SJCRH30 (cell line): ENCODE results near the gene CLEC4G. TPM values are rescaled to one million over a fixed set of nuclear protein-coding genes. Genes with fewer than 3 reads are reported as not detected.

Experiments
- DNase-seq, 2 experiments: peaks; one replicate each; pipeline ENCODE4 v3.0.0-alpha.2; 2015 to 2020
- H3K27ac ChIP-seq: fragments of 250-450 bp; sonication (Bioruptor Pico); 2 replicates; pipeline ENCODE4 v1.5.1; 2020; ENCODE audit warnings: mild to moderate bottlenecking, moderate library complexity
- H3K27me3 ChIP-seq: fragments of 250-450 bp; sonication (Bioruptor Pico); 2 replicates; pipeline ENCODE4 v1.5.1; 2020; ENCODE audit warnings: mild to moderate bottlenecking, moderate library complexity
- H3K36me3 ChIP-seq: fragments of 250-450 bp; sonication (Bioruptor Pico); 2 replicates; pipeline ENCODE4 v1.5.1; 2020; ENCODE audit warnings: mild to moderate bottlenecking, moderate library complexity
- H3K4me1 ChIP-seq: fragments of 250-450 bp; sonication (Bioruptor Pico); 2 replicates; pipeline ENCODE4 v1.5.1; 2020; ENCODE audit warnings: mild to moderate bottlenecking, moderate library complexity
- H3K4me3 ChIP-seq: fragments of 250-450 bp; sonication (Bioruptor Pico); 2 replicates; pipeline ENCODE4 v1.5.1; 2020; ENCODE audit warnings: mild to moderate bottlenecking, moderate library complexity
- H3K9me3 ChIP-seq: fragments of 250-450 bp; sonication (Bioruptor Pico); replicated peaks from 2 replicates; pipeline ENCODE4 v1.5.1; 2020; ENCODE audit warnings: mild to moderate bottlenecking, moderate library complexity
- total RNA-seq: library from RNA; depleted of rRNA; stranded (reverse); fragments of >200 nt; shearing (Covaris generic); gene quantifications from 2 replicates; pipeline ENCODE4 v1.2.3, GENCODE V29; 2014

The CLEC4G gene
- total RNA-seq, 1 experiment from 2014 or later, result not detected

DNA sequence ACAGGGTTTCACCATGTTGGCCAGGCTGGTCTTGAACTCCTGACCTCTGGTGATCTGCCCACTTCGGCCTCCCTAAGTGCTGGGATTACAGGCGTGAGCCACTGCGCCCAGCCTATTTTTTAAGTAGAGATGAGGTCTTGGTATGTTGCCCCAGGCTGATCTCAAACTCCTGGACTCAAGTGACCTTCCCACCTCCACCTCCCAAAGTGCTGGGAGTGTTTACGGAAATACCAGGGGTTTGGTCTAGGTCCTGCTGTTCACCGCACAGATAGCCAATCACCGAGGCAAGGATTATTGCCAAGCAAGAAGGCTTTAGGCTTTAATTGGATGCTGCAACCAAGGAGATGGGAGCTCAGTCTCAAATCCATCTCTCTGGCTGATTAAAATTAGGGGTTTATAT, 11.6 kb downstream of the CLEC4G start:
- no peaks in the 10 kb centered on the region for H3K36me3 ChIP-seq
- H3K9me3 ChIP-seq, result no peaks in the 10 kb centered on the region; the same call in 1 of the 2 replicates
- no peak for DNase-seq
- H3K27me3 ChIP-seq, result no peaks in the 10 kb centered on the region
- no peak overlapping the region for H3K27ac ChIP-seq
- no peak overlapping the region for H3K4me3 ChIP-seq
- H3K4me1 ChIP-seq, result no peaks in the 10 kb centered on the region

DNA sequence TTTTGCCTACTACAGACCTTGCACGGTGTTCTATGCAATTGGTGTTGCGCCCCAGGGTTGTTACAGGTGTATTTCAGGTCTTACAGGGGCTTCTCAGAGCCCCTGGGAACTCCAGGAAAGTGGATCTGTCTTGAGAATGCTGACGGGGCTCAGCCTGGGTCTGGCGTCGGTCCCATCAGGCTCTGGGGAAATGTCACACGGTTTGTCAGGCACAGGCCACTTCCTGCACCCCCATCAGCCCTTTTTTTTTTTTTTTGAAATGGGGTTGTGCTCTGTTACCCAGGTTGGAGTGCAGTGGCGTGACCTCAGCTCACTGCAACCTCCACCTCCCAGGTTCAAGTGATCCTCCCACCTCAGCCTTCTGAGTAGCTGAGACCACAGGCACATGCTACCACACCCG, 13.2 kb downstream of the CLEC4G start:
- no peak for DNase-seq
- no peak overlapping the region for H3K4me3 ChIP-seq
- H3K27ac ChIP-seq, result no peak overlapping the region
- H3K36me3 ChIP-seq, result no peaks in the 10 kb centered on the region
- H3K4me1 ChIP-seq, result no peaks in the 10 kb centered on the region
- no peaks in the 10 kb centered on the region for H3K27me3 ChIP-seq
- H3K9me3 ChIP-seq, result no peaks in the 10 kb centered on the region; the same call in 1 of the 2 replicates

DNA sequence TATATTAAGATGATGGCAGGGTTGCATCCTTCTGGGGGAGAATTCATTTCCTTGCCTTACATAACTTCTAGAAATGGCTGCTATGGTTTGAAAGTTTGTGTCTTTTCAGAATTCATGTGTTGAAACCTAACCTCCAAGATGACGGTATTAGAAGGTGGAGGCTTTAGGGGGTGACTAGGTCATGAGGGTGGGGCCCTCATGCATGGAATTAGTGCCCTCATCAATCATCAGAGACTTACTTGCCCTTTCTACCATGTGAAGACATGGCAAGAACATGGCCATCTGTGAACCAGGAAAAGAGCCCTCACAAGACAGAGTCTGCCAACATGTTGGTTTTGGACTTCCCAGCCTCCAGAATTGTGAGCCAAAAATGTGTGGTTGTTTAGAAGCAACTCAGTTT, 15.1 kb downstream of the CLEC4G start:
- Histone ChIP-seq H3K36me3 (no peaks in the 10 kb centered on the region), H3K27ac (no peak overlapping the region), H3K4me3 (no peak overlapping the region), H3K27me3 (no peaks in the 10 kb centered on the region), H3K4me1 (no peaks in the 10 kb centered on the region), H3K9me3 (no peaks in the 10 kb centered on the region; the same call in 1 of the 2 replicates)
- DNase-seq, result no peak

DNA sequence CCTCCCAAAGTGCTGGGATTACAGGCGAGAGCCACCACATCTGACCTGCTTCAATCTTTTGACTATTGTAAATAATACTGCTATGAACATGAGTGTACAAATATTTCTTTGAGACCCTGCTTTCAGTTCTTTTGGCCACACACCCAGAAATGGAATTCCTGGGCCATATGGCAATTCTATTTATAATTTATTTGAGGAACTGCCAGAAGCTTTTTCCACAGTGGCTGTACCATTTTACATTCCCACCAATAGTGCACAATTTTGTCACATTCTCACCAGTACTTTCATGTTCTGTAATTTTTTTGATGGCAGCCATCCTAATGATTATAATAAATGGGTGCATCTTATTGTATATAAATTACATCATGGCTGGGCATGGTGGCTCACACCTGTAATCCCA, 16.2 kb downstream of the CLEC4G start:
- no peak for DNase-seq

DNA sequence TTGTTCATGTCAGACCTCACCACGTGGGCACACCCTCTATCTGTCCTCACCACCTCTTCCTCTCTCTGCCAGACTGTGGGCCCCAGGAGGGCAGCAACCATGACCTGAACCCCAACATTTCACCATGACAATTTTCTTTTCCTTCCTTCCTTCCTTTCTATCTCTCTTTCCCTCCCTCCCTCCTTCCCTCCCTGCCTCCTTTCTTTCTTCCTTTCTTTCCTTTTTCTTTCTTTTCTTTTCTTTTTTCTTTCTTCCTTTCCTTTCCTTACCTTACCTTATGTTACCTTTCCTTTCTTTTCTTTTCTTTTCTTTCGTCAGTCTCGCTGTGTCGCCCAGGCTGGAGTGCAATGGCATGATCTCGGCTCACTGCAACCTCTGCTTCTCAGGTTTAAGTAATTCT, 21.3 kb downstream of the CLEC4G start:
- no peaks in the 10 kb centered on the region for H3K4me1 ChIP-seq
- no peaks in the 10 kb centered on the region for H3K9me3 ChIP-seq
- H3K27me3 ChIP-seq, result no peaks in the 10 kb centered on the region
- no peak for DNase-seq
- no peaks in the 10 kb centered on the region for H3K36me3 ChIP-seq
- no peak overlapping the region for H3K27ac ChIP-seq
- H3K4me3 ChIP-seq, result no peak overlapping the region

More for the DNA sequence above, 16.2 kb downstream of the CLEC4G start:
- Histone ChIP-seq H3K27me3 (no peaks in the 10 kb centered on the region), H3K36me3 (no peaks in the 10 kb centered on the region), H3K9me3 (no peaks in the 10 kb centered on the region; the same call in 1 of the 2 replicates), H3K4me1 (no peaks in the 10 kb centered on the region), H3K4me3 (no peak overlapping the region), H3K27ac (no peak overlapping the region)

DNA sequence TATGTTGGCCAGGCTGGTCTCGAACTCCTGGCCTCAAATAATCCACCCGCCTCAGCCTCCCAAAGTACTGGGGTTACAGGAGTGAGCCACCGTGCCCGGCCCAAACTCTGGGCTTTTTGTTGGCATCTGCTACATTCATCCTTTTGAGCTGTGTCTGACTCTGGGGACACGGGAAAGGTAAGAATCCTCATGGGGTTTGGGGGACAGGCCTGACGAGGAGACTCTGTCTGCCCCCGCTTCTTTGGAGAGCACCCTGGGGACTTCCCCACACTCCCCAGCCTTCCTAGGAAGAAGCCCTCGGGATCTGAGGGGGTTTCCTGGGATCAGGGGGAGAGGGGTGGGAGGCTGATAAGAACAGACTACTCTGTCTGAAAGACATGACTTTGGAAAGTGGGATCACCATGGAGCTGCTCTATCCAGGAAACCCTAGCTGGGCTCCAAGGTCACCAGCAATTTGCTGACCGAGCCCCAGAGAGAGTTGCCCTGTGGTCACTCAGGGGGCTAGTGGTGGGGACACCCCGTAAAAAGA, 21.9 kb downstream of the CLEC4G start:
- no peak overlapping the region for H3K4me3 ChIP-seq
- H3K27ac ChIP-seq, result no peak overlapping the region
- no peaks in the 10 kb centered on the region for H3K36me3 ChIP-seq
- no peaks in the 10 kb centered on the region for H3K27me3 ChIP-seq
- H3K9me3 ChIP-seq, result no peaks in the 10 kb centered on the region
- no peaks in the 10 kb centered on the region for H3K4me1 ChIP-seq
- DNase-seq, result no peak

DNA sequence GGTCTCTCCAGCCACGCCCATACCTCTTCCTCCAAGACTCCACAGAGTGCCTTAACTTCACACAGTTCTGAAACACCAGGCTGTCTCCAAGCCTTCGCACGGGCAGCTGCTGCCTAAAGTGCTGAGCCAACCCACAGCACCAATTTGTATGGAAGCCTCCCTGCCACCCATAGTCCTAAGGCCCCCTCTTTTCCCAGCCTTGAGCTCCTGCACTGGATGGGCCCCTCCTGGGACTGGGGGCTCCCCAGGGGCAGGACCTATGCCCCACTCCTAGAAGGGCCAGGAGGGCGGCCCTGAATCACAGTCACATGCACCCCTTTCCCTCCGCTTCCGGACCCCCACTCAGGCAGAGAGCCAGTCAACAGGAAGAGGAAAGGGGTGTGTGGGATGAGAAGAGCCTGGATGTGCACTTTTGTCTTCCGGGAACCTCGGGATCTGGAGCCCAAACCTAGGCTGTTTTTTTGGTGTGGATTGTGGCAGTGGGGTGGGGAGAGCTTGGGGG, 24.9 kb downstream of the CLEC4G start:
- Histone ChIP-seq H3K27me3 (no peaks in the 10 kb centered on the region), H3K9me3 (no peaks in the 10 kb centered on the region), H3K27ac (no peak overlapping the region), H3K4me3 (no peak overlapping the region), H3K4me1 (no peaks in the 10 kb centered on the region), H3K36me3 (no peaks in the 10 kb centered on the region)
- DNase-seq, result no peak

DNA sequence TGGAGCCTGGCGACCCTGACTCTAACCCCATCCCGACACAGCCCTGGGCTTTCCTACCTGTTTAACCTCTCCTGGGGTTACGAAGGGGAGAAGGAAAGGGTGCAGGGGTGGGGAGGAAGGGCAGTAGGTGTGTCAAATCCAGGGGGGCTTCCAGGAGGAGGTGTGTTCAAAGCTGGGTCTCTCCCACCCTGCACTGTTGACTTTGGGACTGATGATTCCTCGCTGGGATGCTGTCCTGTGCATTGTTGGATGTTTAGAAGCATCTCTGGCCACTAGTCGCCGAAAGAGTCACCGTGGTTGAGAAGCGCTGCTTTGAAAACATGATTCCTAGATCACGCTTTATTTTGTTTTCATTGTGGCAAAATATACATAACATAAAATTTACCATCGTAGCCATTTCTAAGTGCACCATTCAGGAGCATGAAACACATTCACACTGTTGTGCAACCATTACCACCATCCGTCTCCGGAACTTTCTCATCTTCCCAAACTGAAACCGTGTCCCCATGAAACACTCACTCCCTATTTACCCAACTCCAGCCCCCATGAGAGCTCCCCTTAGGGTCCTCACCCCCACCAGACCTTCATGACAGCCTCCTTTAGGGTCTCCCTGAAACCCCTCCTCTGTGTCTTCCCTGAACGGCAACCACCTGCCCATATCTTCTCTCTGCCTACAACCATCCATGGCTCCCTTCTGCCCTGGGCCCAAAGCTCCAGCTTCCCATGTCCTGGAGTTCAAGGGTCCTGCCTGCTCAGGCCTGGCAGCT, 25.5 kb downstream of the CLEC4G start:
- H3K27ac ChIP-seq, result no peak overlapping the region
- no peak for DNase-seq
- H3K36me3 ChIP-seq, result no peaks in the 10 kb centered on the region
- H3K4me1 ChIP-seq, result no peaks in the 10 kb centered on the region
- no peak overlapping the region for H3K4me3 ChIP-seq
- H3K9me3 ChIP-seq, result no peaks in the 10 kb centered on the region
- no peaks in the 10 kb centered on the region for H3K27me3 ChIP-seq

DNA sequence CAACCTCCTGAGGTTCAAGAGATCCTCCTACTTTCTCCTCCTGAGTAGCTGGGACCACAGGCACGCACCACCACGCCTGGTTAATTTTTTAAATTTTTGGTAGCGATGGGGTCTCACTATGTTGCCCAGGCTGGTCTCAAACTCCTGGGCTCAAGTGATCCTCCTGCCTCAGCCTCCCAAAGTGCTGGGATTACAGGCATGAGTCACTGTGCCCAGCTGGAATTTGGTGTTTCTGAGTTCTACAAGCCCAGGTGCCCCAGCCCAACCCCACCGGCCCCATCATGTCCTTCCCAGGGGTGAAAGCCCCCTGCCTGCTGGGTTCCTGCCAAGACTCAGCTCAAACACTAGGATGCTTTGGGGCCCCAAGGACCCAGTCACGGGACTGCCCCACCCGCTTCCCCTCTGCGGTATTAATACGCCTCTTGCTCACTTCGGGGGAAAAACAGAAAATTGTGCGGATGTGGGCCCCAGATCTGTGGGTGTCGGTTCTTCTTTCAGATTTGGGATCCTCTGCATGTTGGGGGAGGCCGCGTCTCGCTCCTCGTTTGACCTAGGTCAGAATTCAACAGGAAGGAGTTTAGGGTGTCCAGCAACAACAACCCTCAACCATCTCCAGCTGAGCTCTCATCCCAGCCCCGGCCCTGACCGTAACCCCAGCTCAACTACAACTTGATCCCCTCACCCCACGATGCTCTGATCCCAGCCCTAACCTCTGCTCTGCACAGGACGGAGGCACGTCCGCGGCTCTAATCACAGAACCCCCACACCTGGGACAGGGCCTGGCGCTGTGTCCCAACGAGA, 26.3 kb downstream of the CLEC4G start:
- no peaks in the 10 kb centered on the region for H3K9me3 ChIP-seq
- no peaks in the 10 kb centered on the region for H3K36me3 ChIP-seq
- H3K27me3 ChIP-seq, result no peaks in the 10 kb centered on the region
- H3K27ac ChIP-seq, result no peak overlapping the region
- no peak overlapping the region for H3K4me3 ChIP-seq
- no peak for DNase-seq
- no peaks in the 10 kb centered on the region for H3K4me1 ChIP-seq

DNA sequence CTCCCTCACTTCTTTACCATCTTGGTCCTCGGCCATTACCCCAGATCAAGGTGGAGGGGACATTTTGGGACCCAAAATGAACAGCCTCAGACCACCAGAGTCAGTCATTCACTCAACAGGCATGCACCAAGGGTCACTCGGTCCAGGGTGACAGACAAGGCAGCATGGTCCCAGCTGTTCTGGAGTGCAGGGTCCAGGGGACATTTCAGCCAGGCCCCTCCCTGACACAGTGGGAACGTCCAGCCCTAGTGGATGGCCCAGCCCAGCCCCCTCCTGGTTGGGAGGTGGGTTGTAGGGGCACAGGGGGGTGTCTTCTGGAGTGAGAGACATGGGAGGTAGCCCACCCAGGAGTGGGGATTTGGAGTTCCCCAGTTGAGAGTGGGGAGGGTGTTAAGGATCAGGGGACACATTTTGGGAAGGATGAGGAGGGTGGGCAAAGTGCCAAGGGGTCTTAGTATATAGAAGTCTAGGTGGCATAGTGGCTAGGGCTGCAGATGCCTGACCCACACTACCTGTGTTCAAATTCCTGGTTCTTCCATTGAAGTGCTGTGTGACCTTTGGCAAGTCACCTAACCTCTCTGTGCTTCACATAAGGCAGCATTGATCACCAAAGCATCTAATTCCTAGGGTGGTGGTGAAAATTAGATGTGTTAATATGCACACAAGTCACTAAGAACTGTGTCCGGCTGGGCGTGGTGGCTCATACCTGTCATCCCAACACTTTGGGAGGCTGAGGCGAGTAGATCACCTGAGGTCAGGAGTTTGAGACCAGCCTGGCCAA, 27.4 kb downstream of the CLEC4G start:
- Histone ChIP-seq H3K36me3 (no peaks in the 10 kb centered on the region), H3K4me1 (no peaks in the 10 kb centered on the region), H3K27ac (no peak overlapping the region), H3K9me3 (no peaks in the 10 kb centered on the region), H3K4me3 (no peak overlapping the region), H3K27me3 (no peaks in the 10 kb centered on the region)
- no peak for DNase-seq

DNA sequence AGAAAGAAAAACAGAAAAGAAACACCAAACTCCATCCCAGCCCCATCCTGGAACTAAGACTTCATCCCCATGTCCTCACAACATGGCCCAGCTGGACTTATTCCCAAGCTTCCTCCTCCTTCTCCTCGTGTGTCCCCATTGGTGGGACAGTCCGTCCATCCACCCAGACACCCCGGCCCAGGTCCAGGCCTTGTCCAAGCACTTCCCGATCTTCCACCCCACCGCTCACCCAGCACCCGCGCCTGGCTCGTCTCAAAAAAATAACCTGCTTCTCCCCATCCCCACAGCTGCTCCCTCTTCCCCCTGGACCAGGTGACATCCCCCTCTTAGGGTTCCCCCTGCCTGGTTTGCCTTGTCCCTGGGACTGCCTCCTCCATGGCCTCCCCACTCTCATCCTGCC, 28.6 kb downstream of the CLEC4G start:
- DNase-seq, result no peak
- no peak overlapping the region for H3K4me3 ChIP-seq
- no peaks in the 10 kb centered on the region for H3K36me3 ChIP-seq
- no peaks in the 10 kb centered on the region for H3K4me1 ChIP-seq
- no peaks in the 10 kb centered on the region for H3K27me3 ChIP-seq
- no peak overlapping the region for H3K27ac ChIP-seq
- H3K9me3 ChIP-seq, result no peaks in the 10 kb centered on the region

DNA sequence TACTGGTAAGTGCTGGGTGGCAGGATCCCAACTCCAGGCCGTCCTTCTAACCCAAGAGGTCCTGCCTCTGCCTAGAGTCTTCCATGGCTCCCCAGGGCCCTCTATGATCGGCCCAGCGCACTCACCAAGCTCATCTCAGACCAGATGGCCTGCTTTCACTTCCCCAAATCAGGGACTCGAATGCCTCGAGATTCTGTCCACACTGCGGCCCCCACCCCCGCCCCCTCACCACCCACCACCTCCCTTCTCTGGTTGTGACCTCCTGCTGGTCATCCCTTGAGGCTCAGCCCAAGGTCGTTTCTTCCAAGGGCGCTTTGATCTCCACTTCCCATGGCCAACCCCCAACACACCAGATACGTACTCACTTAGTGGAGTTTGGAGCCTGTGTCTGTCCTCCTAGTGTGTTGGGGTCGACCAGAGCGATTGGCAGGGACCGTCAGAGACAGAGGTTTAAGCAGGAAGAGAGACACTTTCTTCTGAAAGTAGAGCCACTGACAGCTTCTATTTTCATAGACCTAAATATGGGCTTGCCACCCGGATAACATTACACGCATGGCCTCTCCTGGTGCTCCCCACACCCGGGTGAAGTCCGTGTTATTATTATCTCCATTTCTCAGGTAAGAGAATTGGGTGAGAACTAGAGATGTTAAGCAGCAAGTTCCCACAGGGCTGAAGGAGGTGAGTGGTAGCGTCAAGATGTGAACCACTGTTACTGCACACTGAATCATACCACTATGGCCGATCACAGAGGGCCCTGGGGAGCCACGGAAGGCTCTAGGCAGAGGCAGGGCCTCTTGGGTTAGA, 30.1 kb downstream of the CLEC4G start, which contains the start of gene FCER2:
TSS of gene FCER2 (minus strand) at position 478 of the 804 bp plus-strand sequence. CDS start 2,371 bp downstream, outside the sequence.
- H3K9me3 ChIP-seq, result no peaks in the 10 kb centered on the region
- H3K36me3 ChIP-seq, result no peaks in the 10 kb centered on the region
- no peak for DNase-seq
- no peak within 1 kb of the TSS for H3K4me3 ChIP-seq
- no peaks in the 10 kb centered on the region for H3K27me3 ChIP-seq
- H3K4me1 ChIP-seq, result no peaks in the 10 kb centered on the region
- no peak within 1 kb of the TSS for H3K27ac ChIP-seq

DNA sequence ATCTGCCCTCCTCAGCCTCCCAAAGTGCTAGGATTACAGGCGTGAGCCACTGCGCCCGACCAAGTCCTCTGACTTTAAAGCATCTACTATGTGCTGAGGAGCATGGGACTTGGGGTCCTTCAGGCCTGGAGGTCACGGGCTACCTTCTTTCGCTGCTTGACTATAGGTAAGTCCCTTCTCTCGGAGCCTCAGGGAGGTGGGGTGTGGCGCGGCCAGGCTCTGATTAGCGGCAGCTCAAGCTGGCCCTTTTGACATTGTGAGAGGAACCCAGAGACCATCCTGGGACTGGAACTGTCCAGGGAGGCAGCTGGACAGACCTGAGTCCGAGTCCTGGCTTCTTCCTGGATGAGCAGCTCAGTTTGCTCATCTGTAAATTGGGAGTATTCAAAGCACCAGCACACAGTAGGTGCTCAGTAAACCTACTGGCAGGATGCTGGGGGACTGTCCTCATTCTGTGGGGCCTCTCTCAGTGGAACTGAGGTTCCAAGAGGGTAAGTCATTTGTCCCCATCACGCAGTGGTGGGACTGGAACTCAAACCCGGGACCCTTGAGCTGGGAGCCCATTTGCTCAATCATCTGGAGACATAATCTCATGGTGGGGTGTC, 30.8 kb downstream of the CLEC4G start:
- Histone ChIP-seq H3K4me1 (no peaks in the 10 kb centered on the region), H3K36me3 (no peaks in the 10 kb centered on the region), H3K27me3 (no peaks in the 10 kb centered on the region), H3K27ac (no peak overlapping the region), H3K4me3 (no peak overlapping the region), H3K9me3 (no peaks in the 10 kb centered on the region)
- DNase-seq, result no peak
